GM23338 (cell line): Measurements from ENCODE around the gene F7. TPM values are rescaled to one million over a fixed set of nuclear protein-coding genes. Genes with fewer than 3 reads are reported as not detected.

Experiments
- ATAC-seq: fragments of 200-7000 bp; cut with Tn5 transposase; 3 replicates; pipeline ENCODE4 v1.9.1; 2020
- DNase-seq: peaks from one replicate; pipeline ENCODE4 v3.0.0-alpha.2; 2015; ENCODE audit warnings: low spot score
- H2AFZ ChIP-seq: fragments of 200-600 bp; sonication (generic); 2 replicates; pipeline ENCODE4 v1.8.0; 2016; ENCODE audit warnings: antibody characterized with exemption, mild to moderate bottlenecking, moderate library complexity
- H3F3A ChIP-seq: fragments of 200-600 bp; sonication (generic); replicated peaks from 2 replicates; pipeline ENCODE4 v1.8.0; 2017; ENCODE audit warnings: antibody characterized with exemption, mixed run types, low read depth
- H3K27ac ChIP-seq: fragments of 200-600 bp; sonication (generic); 2 replicates; pipeline ENCODE4 v1.6.1; 2016; ENCODE audit warnings: low read depth
- H3K27me3 ChIP-seq: fragments of 200-600 bp; sonication (generic); 2 replicates; pipeline ENCODE4 v1.8.0; 2016; ENCODE audit warnings: mild to moderate bottlenecking, mixed run types, moderate library complexity; ENCODE audit not compliant: insufficient read depth
- H3K36me3 ChIP-seq: fragments of 200-600 bp; sonication (generic); 2 replicates; pipeline ENCODE4 v1.8.0; 2016; ENCODE audit warnings: mild to moderate bottlenecking; ENCODE audit not compliant: insufficient read depth
- H3K4me1 ChIP-seq: fragments of 200-600 bp; sonication (generic); 2 replicates; pipeline ENCODE4 v1.8.0; 2016; ENCODE audit warnings: mild to moderate bottlenecking, moderate library complexity; ENCODE audit not compliant: insufficient read depth
- H3K4me2 ChIP-seq: fragments of 200-600 bp; sonication (generic); 2 replicates; pipeline ENCODE4 v1.7.1; 2017; ENCODE audit warnings: mixed run types
- H3K4me3 ChIP-seq: fragments of 200-600 bp; sonication (generic); 2 replicates; pipeline ENCODE4 v1.6.1; 2016; ENCODE audit warnings: mixed run types
- H3K79me2 ChIP-seq: fragments of 200-600 bp; sonication (generic); replicated peaks from 2 replicates; pipeline ENCODE4 v1.8.0; 2017; ENCODE audit warnings: mild to moderate bottlenecking; ENCODE audit not compliant: insufficient read depth
- H3K9me2 ChIP-seq: fragments of 200-600 bp; sonication (generic); 2 replicates; pipeline ENCODE4 v1.8.0; 2017; ENCODE audit not compliant: insufficient read depth
- H4K20me1 ChIP-seq: fragments of 200-600 bp; sonication (generic); replicated peaks from 2 replicates; pipeline ENCODE4 v1.8.0; 2017; ENCODE audit warnings: mild to moderate bottlenecking; ENCODE audit not compliant: insufficient read depth
- H3K27ac Mint-ChIP-seq: 2 replicates; pipeline ENCODE4 v1.8.0; 2020; ENCODE audit warnings: inconsistent platforms, mild to moderate bottlenecking, moderate library complexity, mixed read lengths
- H3K27me3 Mint-ChIP-seq: 3 replicates; pipeline ENCODE4 v1.8.0; 2022; ENCODE audit warnings: low read depth, mild to moderate bottlenecking, moderate library complexity, mixed read lengths, inconsistent platforms; ENCODE audit not compliant: insufficient read depth, poor library complexity
- H3K36me3 Mint-ChIP-seq: 3 replicates; pipeline ENCODE4 v1.8.0; 2021; ENCODE audit warnings: low read depth, mild to moderate bottlenecking, inconsistent platforms, moderate library complexity, mixed read lengths
- H3K4me1 Mint-ChIP-seq: 3 replicates; pipeline ENCODE4 v1.8.0; 2020; ENCODE audit warnings: mild to moderate bottlenecking, inconsistent platforms, mixed read lengths
- H3K4me3 Mint-ChIP-seq: 3 replicates; pipeline ENCODE4 v1.8.0; 2021; ENCODE audit warnings: moderate library complexity, mild to moderate bottlenecking, inconsistent platforms, mixed read lengths
- H3K9me3 Mint-ChIP-seq: 3 replicates; pipeline ENCODE4 v1.8.0; 2020; ENCODE audit warnings: moderate library complexity, mild to moderate bottlenecking, inconsistent platforms, mixed read lengths
- CREB1 ChIP-seq: fragments of 250-450 bp; sonication (Bioruptor Pico); IDR thresholded peaks from 2 replicates; pipeline ENCODE4 v1.5.0; 2020; ENCODE audit warnings: low read depth, mild to moderate bottlenecking, moderate library complexity
- EZH2 ChIP-seq: fragments of 200-600 bp; sonication (generic); IDR thresholded peaks from one replicate; pipeline ENCODE4 v1.8.0; 2017; ENCODE audit warnings: antibody characterized with exemption, mild to moderate bottlenecking, low read depth; ENCODE audit not compliant: unreplicated experiment
- EZH2phosphoT487 ChIP-seq: fragments of 200-600 bp; sonication (generic); IDR thresholded peaks from one replicate; pipeline ENCODE4 v1.8.1; 2018; ENCODE audit warnings: antibody characterized with exemption; ENCODE audit not compliant: unreplicated experiment
- JUNB ChIP-seq: IDR thresholded peaks from one replicate; pipeline ENCODE4 v1.6.1; 2016; ENCODE audit warnings: antibody characterized with exemption; ENCODE audit not compliant: unreplicated experiment
- NANOG ChIP-seq: IDR thresholded peaks from 2 replicates; pipeline ENCODE4 v1.6.1; 2016; ENCODE audit warnings: antibody characterized with exemption, borderline replicate concordance
- POLR2AphosphoS5 ChIP-seq: IDR thresholded peaks from 2 replicates; pipeline ENCODE4 v1.6.1; 2016; ENCODE audit warnings: antibody characterized with exemption, low read depth
- STAT1 ChIP-seq: IDR thresholded peaks from one replicate; pipeline ENCODE4 v1.6.1; 2016; ENCODE audit warnings: antibody characterized with exemption; ENCODE audit not compliant: unreplicated experiment
- ZNF114 ChIP-seq: fragments of 250-450 bp; sonication (Bioruptor Pico); IDR thresholded peaks from 2 replicates; pipeline ENCODE4 v1.5.0; 2020; ENCODE audit warnings: mild to moderate bottlenecking, moderate library complexity
- ZNF331 ChIP-seq: fragments of 250-450 bp; sonication (Bioruptor Pico); IDR thresholded peaks from 2 replicates; pipeline ENCODE4 v1.5.0; 2020; ENCODE audit warnings: low read depth, mild to moderate bottlenecking, moderate library complexity
- polyA plus RNA-seq: library from polyadenylated mRNA; unstranded; fragments of >200 nt; fragmentation: Nextera tagmentation; extraction: Ambion mirVana; gene quantifications from 2 replicates; pipeline ENCODE4 v1.2.1, GENCODE V29; 2016
- total RNA-seq: library from RNA; depleted of rRNA; stranded (reverse); fragments of >200 nt; shearing (Covaris generic); gene quantifications from 2 replicates; pipeline ENCODE4 v1.2.3, GENCODE V29; 2014
- TF ChIP-seq, protein P1 (sequence below): IDR thresholded peaks from 2 replicates; pipeline ENCODE4 v1.6.1; 2016; ENCODE audit warnings: antibody characterized with exemption
- TF ChIP-seq, protein P2 (sequence below): IDR thresholded peaks from one replicate; pipeline ENCODE4 v1.6.1; 2018; ENCODE audit warnings: antibody characterized with exemption; ENCODE audit not compliant: unreplicated experiment
- TF ChIP-seq, protein P3 (sequence below), 2 experiments: fragments of 200-600 bp in 1 of 2; sonication (generic) in 1 of 2; conservative IDR thresholded peaks; 2 replicates each; pipeline versions ENCODE4 v1.5.1 to v1.6.1; 2016 to 2017; ENCODE audit warnings: antibody characterized with exemption in 2 of 2, low read depth in 2 of 2, mild to moderate bottlenecking in 2 of 2, moderate library complexity in 1 of 2
- TF ChIP-seq, protein P4 (sequence below): fragments of 250-450 bp; sonication (Bioruptor Pico); IDR thresholded peaks from 2 replicates; pipeline ENCODE4 v1.5.0; 2020; ENCODE audit warnings: mild to moderate bottlenecking, moderate library complexity

The F7 gene
- total and polyA plus RNA-seq, 2 experiments from 2014 or later, result 0.16 to 0.24 TPM

DNA sequence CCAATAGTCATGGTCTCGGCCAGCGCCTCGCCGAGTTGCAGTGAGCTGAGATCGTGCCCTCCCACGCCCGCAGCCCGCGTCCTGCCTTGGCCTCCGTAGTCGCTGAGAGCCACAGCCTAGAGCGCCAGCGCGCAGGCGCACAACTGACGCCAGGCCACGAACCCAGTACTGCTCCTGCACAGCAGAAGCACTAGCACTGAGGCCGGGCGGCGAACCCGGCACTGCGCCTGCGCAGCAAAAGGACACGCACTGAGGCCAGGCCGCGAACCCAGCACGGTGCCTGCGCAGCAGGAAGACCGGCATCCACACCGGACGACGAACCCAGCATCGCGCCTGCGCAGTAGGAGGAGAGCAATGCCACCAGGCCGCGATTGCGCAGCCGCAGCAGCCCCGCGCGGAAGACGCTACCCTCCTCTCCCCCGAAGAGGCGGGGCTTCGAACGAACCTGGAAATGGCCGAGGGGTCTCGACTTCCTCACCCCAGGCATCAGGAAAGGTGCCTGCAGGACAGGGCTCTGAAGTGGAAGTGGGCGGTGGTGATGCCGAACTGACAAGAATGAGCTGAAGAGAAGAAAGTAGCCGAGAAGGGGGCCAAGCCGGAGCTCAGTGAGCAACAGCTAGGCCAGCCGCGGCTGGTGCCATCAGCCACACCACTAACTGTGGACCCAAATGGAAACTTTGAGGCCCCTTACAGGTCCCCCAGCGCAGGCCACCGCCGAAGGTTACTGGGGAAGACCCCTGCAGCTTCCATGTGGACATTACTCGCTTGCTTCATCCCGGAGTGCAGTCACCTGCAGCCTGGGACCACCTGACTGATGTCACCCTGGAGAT, 24.5 kb downstream of the F7 start:
- Mint-ChIP-seq H3K9me3 (no peaks in the 10 kb centered on the region), H3K27me3 (peaks cover 8% of the 10 kb centered on the region), H3K36me3 (no peaks in the 10 kb centered on the region), H3K4me3 (no peak overlapping the region), H3K4me1 (peaks cover 5% of the 10 kb centered on the region), H3K27ac (no peak overlapping the region)
- Histone ChIP-seq H3K27ac (no peak overlapping the region), H3K79me2 (no peaks in the 10 kb centered on the region), H3K4me3 (no peak overlapping the region), H3K27me3 (no peaks in the 10 kb centered on the region), H2AFZ (0 out of 2 replicates have a peak overlapping the region, but pooled peaks have one; percentile 90), H3K4me2 (no peak overlapping the region), H3K9me2 (no peaks in the 10 kb centered on the region), H3K4me1 (no peaks in the 10 kb centered on the region), H3F3A (no peaks in the 10 kb centered on the region), H4K20me1 (no peaks in the 10 kb centered on the region), H3K36me3 (no peaks in the 10 kb centered on the region)
- DNase-seq (no peak), ATAC-seq (peak; percentile 45)
- TF ChIP-seq NANOG (no peak), STAT1 (no peak), POLR2AphosphoS5 (no peak), JUNB (no peak), EZH2 (no peak), EZH2phosphoT487 (no peak), ZNF114 (CRISPR knock-in tag) (no peak), ZNF331 (CRISPR knock-in tag) (no peak), CREB1 (no peak)
- TF ChIP-seq, protein P1, sequence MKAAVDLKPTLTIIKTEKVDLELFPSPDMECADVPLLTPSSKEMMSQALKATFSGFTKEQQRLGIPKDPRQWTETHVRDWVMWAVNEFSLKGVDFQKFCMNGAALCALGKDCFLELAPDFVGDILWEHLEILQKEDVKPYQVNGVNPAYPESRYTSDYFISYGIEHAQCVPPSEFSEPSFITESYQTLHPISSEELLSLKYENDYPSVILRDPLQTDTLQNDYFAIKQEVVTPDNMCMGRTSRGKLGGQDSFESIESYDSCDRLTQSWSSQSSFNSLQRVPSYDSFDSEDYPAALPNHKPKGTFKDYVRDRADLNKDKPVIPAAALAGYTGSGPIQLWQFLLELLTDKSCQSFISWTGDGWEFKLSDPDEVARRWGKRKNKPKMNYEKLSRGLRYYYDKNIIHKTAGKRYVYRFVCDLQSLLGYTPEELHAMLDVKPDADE, result no peak
- TF ChIP-seq, protein P2, sequence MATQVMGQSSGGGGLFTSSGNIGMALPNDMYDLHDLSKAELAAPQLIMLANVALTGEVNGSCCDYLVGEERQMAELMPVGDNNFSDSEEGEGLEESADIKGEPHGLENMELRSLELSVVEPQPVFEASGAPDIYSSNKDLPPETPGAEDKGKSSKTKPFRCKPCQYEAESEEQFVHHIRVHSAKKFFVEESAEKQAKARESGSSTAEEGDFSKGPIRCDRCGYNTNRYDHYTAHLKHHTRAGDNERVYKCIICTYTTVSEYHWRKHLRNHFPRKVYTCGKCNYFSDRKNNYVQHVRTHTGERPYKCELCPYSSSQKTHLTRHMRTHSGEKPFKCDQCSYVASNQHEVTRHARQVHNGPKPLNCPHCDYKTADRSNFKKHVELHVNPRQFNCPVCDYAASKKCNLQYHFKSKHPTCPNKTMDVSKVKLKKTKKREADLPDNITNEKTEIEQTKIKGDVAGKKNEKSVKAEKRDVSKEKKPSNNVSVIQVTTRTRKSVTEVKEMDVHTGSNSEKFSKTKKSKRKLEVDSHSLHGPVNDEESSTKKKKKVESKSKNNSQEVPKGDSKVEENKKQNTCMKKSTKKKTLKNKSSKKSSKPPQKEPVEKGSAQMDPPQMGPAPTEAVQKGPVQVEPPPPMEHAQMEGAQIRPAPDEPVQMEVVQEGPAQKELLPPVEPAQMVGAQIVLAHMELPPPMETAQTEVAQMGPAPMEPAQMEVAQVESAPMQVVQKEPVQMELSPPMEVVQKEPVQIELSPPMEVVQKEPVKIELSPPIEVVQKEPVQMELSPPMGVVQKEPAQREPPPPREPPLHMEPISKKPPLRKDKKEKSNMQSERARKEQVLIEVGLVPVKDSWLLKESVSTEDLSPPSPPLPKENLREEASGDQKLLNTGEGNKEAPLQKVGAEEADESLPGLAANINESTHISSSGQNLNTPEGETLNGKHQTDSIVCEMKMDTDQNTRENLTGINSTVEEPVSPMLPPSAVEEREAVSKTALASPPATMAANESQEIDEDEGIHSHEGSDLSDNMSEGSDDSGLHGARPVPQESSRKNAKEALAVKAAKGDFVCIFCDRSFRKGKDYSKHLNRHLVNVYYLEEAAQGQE, result no peak
- TF ChIP-seq, protein P3, sequence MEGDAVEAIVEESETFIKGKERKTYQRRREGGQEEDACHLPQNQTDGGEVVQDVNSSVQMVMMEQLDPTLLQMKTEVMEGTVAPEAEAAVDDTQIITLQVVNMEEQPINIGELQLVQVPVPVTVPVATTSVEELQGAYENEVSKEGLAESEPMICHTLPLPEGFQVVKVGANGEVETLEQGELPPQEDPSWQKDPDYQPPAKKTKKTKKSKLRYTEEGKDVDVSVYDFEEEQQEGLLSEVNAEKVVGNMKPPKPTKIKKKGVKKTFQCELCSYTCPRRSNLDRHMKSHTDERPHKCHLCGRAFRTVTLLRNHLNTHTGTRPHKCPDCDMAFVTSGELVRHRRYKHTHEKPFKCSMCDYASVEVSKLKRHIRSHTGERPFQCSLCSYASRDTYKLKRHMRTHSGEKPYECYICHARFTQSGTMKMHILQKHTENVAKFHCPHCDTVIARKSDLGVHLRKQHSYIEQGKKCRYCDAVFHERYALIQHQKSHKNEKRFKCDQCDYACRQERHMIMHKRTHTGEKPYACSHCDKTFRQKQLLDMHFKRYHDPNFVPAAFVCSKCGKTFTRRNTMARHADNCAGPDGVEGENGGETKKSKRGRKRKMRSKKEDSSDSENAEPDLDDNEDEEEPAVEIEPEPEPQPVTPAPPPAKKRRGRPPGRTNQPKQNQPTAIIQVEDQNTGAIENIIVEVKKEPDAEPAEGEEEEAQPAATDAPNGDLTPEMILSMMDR (conservative IDR thresholded peaks at IDR 0.05; ENCODE audit: low read depth in 2 of 2), result no peak
- TF ChIP-seq, protein P4, sequence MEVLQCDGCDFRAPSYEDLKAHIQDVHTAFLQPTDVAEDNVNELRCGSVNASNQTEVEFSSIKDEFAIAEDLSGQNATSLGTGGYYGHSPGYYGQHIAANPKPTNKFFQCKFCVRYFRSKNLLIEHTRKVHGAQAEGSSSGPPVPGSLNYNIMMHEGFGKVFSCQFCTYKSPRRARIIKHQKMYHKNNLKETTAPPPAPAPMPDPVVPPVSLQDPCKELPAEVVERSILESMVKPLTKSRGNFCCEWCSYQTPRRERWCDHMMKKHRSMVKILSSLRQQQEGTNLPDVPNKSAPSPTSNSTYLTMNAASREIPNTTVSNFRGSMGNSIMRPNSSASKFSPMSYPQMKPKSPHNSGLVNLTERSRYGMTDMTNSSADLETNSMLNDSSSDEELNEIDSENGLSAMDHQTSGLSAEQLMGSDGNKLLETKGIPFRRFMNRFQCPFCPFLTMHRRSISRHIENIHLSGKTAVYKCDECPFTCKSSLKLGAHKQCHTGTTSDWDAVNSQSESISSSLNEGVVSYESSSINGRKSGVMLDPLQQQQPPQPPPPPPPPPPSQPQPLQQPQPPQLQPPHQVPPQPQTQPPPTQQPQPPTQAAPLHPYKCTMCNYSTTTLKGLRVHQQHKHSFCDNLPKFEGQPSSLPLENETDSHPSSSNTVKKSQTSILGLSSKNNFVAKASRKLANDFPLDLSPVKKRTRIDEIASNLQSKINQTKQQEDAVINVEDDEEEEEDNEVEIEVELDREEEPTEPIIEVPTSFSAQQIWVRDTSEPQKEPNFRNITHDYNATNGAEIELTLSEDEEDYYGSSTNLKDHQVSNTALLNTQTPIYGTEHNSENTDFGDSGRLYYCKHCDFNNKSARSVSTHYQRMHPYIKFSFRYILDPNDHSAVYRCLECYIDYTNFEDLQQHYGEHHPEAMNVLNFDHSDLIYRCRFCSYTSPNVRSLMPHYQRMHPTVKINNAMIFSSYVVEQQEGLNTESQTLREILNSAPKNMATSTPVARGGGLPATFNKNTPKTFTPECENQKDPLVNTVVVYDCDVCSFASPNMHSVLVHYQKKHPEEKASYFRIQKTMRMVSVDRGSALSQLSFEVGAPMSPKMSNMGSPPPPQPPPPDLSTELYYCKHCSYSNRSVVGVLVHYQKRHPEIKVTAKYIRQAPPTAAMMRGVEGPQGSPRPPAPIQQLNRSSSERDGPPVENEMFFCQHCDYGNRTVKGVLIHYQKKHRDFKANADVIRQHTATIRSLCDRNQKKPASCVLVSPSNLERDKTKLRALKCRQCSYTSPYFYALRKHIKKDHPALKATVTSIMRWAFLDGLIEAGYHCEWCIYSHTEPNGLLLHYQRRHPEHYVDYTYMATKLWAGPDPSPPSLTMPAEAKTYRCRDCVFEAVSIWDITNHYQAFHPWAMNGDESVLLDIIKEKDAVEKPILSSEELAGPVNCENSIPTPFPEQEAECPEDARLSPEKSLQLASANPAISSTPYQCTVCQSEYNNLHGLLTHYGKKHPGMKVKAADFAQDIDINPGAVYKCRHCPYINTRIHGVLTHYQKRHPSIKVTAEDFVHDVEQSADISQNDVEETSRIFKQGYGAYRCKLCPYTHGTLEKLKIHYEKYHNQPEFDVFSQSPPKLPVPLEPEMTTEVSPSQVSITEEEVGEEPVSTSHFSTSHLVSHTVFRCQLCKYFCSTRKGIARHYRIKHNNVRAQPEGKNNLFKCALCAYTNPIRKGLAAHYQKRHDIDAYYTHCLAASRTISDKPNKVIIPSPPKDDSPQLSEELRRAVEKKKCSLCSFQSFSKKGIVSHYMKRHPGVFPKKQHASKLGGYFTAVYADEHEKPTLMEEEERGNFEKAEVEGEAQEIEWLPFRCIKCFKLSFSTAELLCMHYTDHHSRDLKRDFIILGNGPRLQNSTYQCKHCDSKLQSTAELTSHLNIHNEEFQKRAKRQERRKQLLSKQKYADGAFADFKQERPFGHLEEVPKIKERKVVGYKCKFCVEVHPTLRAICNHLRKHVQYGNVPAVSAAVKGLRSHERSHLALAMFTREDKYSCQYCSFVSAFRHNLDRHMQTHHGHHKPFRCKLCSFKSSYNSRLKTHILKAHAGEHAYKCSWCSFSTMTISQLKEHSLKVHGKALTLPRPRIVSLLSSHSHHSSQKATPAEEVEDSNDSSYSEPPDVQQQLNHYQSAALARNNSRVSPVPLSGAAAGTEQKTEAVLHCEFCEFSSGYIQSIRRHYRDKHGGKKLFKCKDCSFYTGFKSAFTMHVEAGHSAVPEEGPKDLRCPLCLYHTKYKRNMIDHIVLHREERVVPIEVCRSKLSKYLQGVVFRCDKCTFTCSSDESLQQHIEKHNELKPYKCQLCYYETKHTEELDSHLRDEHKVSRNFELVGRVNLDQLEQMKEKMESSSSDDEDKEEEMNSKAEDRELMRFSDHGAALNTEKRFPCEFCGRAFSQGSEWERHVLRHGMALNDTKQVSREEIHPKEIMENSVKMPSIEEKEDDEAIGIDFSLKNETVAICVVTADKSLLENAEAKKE, result no peak
